HG03521 (cell line): ENCODE measurements around the gene VDAC1.

Source experiments
- ATAC-seq: cut with Tn5 transposase; IDR thresholded peaks from one replicate; pipeline ENCODE4 v1.9.1; 2021; ENCODE audit warnings: mild to moderate bottlenecking, moderate library complexity; ENCODE audit not compliant: unreplicated experiment

VDAC1 gene

DNA sequence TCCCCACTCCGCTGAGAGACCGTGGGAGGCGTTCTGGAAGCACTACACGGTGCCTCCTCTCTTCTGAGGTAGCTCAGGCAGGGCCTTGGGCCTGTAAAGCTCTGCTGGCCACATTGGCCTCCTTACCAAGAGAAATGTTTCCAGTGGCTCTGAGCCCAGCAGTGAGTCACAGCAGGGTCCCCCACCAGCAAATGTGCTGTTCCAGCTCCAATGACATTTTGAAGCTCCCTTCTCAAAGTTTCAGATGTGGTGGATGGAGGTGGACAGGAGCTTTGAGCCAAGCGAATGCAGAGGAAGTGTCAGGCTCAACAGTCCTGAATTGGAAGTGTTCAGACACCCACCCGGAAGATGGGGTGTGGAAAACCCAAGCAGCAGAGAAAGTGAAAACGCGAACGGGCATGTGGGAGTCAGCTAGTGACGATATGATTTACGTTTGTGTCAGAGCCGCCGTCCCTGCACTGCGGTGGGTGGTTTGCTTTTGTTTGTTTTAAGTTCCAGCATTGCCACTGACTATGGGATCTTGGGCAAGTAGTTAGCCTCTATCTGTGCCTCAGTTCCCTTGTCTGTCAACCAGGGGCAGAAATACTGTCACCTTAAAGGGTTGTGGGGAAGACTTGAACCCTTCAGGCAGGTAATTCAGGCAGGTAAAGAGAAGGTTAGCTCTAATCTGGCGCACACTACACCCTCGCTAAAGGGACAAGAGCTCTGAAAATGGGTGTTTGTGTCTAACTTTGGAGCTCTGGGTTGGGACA lies 74.5 kb downstream of the VDAC1 start:
- ATAC-seq, result peak; percentile 40

DNA sequence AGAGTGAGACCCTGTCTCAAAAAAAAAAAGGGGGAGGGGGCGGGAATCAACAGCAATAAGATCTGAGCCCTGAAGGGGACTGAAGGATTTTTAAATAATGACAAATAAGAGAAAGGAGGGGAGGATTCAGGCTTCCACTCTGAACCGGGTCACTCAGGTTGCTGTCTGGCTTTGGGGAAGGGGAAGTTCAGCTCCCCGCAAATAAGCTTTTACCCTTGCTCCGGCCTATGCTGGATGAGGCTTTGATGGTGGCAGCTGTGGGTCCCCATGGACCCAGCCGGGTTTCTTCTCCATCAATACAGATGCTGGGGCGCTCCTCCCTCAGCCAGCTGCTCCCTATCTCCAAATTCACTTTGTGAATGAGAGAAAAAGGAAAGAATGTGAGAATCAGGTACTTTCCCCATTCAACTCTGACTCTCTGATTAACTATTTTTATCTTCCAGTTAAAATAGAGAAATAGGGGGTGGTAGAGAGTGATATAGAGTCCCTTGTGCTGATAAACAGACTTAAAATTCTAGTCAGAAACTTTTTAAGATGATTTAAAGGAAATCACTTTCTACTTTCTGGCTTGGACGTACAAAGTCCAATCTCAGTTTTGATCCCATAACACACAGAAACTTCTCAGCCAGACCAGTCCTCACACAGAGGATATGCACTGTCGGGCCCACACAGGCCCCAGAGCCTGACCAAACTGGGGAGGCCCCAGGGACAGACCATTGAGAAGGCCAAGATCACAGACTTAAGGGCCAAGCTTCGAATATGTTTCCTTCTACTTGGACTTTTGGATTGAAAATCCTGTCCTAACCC lies 76.0 kb downstream of the VDAC1 start:
- no peak for ATAC-seq

DNA sequence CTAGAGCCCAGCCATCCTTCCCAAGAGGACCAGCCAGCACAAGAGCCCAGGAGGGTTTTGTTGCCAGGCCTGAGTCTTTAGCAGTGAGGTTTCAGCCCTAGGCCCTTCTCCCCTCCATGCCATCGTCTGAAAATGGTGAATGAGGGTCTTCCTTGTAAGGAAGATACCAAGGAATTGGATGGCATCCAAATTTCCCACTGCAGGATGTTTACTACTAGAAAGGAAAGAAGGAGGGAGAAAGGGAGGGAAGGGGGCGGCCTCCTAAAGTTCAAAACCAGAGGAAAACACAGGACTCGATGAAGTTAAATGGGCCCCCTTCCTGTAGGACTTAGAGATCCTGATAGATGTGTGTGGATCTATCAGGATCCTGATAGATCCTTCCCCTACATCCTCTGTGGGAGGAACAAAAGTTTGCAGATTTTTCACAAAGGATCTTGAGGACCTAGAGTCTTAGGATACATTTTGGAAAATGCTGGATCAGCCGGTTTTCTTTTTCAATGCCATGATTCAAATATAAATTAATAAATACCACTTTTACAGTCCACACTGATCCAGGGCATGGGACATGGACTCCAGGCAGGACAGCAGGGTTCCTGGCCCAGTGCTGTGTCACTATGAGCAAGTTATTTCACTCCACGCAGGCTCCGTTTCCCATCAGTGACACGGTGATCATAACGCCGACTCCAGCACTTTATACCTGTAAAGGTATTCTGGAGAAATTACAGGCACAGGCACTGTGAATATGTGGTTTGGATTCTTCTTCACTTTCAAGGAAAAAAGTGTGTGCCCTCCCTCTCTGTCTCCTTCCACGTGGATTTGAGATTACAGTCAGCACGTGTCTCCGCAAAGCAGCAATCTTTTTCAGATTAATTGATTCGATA lies 77.2 kb downstream of the VDAC1 start:
- ATAC-seq, result no peak

DNA sequence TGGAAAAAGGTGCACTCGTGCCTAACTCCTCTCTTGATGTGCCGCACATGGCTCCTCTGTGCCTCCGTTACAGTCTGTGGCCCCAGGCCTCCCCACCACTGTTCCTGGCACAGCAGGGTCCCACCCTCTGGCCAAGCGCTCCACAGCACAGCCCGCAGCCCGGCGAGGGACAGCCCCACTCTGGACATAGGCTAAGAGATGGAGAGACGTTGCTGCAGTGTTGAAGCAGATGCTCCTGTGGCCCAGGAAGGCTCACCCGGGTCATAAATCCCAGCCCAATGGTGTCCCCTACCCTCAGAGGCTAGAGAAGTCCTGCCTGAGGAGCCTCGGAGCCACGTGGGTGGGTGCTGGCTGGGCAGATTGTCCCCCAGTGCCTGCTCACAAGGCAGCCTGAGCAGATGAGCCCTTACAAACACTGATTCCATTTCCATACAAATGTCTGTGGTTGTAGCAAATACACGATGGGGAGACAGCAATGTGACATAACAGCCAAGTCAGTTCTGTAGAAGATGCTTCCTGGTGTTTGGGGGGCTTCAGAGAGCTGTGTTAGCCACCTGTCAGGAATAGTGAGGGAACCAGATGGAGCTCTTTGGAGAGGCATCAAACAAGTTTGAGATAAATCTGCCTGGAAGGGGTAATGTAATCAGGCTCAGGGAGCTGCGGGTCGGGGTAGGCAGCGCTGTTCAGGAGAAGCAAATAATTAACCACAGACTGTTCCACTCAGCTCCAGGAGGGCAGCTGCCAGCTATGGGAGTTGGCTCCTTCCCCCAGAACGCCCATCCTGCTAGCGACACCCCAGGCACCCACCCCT lies 78.1 kb downstream of the VDAC1 start:
- ATAC-seq, result no peak

DNA sequence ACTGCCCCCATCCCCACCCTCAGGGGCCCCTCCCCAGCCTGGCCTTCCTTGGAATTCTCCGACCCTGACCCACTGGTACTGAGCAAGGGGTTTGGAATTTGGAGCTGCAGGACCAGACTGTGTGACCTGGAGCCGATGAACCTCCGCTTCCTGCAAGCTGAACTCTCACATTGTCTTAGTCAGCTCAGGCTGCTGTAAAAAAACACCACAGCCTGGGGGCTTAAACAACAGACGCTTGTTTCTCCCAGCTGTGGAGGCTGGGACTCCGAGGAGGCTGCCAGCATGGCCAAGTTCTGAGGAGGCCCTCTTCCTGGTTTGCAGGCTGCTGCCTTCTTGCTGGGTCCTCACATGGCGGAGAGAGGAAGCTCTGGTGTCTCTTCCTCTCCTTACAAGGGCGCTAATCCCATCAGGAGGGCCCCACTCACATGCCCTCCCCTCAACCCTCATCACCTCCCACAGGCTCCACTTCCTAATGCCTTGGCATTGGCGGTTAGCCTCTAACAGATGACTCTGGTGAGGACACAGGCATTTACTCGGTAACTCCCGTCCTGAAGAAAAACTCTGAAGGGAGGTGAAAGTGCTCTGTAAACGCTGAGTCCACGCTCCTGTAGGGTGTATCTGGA lies 78.8 kb downstream of the VDAC1 start:
- no peak for ATAC-seq

DNA sequence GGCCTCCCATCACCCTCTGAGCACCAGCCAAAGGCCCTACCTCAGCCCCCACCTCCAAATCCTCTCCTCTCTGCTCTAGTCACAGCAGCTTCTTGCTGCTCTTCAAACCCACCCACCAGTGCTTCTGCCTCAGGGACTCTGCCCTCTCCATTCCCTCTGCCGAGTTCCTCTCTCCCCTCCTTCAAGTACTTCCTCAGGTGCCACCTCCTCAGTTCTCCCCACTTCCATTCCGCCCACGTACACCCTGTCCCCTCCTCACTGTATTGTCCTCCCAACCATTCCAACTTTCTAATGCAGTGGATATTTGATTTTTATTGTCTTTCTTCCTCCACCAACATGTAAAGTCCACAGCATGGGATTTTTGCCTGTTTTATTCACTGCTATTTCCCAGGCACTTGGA lies 79.5 kb downstream of the VDAC1 start:
- ATAC-seq, result no peak

DNA sequence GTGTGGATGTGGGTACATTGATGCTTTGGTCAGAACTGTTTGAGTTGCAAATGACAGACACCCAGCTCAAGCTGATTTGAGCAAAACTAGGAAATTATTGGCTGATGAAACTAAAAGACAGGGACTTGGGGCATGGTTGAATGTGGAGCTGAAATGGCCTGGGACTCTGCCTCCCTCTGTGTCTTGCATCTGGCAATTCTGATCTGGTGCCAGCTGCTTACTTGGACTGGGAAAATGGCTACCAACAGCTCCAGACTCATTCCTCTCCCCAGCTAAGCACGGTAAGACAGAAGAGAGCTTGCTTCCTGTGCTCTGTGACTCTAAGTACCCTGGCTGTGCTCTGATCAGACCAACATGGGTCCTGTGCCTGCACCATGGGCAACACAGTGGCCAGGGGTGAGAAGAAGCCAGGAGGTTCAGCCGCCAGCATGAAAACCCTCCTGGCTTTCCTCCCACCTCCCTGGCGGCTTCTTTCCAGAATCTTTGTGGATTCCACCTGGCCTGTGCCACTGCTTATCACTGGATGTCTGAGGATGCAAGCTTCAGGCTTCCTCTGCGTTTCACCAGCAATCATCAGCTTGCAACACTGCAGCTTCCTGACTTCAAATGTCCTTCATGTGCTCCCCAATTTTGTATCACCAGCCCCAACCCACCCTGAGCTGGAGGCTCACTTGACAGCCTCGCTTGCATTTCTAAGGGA lies 80.4 kb downstream of the VDAC1 start:
- ATAC-seq, result no peak

DNA sequence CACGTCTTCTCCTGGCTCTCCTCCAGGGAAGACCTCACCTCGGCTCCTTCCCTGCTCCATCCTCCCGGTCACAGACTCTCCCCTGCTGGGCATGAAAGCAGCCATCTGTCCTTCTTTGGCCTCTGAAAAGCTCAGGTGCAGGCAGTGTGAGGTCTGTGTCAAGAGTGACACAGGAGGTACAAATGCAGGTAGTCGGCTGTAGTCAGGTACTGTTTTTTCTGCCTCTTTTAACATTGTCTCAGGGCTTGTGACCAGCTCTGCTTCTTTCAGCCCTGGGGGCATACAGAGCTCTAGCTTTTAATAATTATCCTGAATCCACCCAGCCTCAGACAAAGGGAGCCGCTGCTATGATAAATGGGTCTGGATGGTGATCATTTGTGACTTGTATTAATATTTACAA lies 82.8 kb downstream of the VDAC1 start:
- no peak for ATAC-seq
